H1 (cell line): ENCODE data around the gene EIF4EBP2.

Experiments
- ASH2L ChIP-seq: fragments of 200-600, 300-600 bp; sonication (generic); IDR thresholded peaks from one replicate; pipeline ENCODE4 v1.7.1; 2017; ENCODE audit warnings: low read length
- POLR2A ChIP-seq, 2 experiments: IDR thresholded peaks; 1 replicate in 1 of 2; 2 replicates in 1 of 2; pipeline ENCODE4 v1.6.1; 2011; ENCODE audit warnings: low read depth in 2 of 2, low read length in 2 of 2, mild to moderate bottlenecking in 2 of 2; ENCODE audit errors: control extremely low read depth in 1 of 2
- POLR2AphosphoS5 ChIP-seq: IDR thresholded peaks from 2 replicates; pipeline ENCODE4 v1.6.1; 2011; ENCODE audit warnings: low read depth, low read length
- RXRA ChIP-seq: IDR thresholded peaks from 2 replicates; pipeline ENCODE4 v1.6.1; 2011; ENCODE audit warnings: low read depth, mild to moderate bottlenecking, low read length, moderate library complexity; ENCODE audit not compliant: insufficient read depth
- TAF1 ChIP-seq: IDR thresholded peaks from 2 replicates; pipeline ENCODE4 v1.6.1; 2011; ENCODE audit warnings: mild to moderate bottlenecking, low read depth, low read length
- TCF12 ChIP-seq: IDR thresholded peaks from 2 replicates; pipeline ENCODE4 v1.6.1; 2011; ENCODE audit warnings: low read depth, mild to moderate bottlenecking, low read length
- YY1 ChIP-seq: IDR thresholded peaks from 2 replicates; pipeline ENCODE4 v1.6.1; 2011; ENCODE audit warnings: low read depth, mild to moderate bottlenecking, low read length
- TF ChIP-seq, protein P1 (sequence below): IDR thresholded peaks from 2 replicates; pipeline ENCODE4 v1.6.1; 2012; ENCODE audit warnings: inconsistent platforms
- TF ChIP-seq, protein P2 (sequence below), 3 experiments: IDR thresholded peaks; 1 replicate in 2 of 3; 2 replicates in 1 of 3; pipeline versions ENCODE4 v1.5.1 to v1.6.1; 2011; ENCODE audit warnings: low read length in 3 of 3, mild to moderate bottlenecking in 3 of 3, inconsistent platforms in 2 of 3, low read depth in 1 of 3, moderate library complexity in 1 of 3; ENCODE audit not compliant: insufficient read depth in 1 of 3; ENCODE audit errors: control extremely low read depth in 1 of 3

DNA sequence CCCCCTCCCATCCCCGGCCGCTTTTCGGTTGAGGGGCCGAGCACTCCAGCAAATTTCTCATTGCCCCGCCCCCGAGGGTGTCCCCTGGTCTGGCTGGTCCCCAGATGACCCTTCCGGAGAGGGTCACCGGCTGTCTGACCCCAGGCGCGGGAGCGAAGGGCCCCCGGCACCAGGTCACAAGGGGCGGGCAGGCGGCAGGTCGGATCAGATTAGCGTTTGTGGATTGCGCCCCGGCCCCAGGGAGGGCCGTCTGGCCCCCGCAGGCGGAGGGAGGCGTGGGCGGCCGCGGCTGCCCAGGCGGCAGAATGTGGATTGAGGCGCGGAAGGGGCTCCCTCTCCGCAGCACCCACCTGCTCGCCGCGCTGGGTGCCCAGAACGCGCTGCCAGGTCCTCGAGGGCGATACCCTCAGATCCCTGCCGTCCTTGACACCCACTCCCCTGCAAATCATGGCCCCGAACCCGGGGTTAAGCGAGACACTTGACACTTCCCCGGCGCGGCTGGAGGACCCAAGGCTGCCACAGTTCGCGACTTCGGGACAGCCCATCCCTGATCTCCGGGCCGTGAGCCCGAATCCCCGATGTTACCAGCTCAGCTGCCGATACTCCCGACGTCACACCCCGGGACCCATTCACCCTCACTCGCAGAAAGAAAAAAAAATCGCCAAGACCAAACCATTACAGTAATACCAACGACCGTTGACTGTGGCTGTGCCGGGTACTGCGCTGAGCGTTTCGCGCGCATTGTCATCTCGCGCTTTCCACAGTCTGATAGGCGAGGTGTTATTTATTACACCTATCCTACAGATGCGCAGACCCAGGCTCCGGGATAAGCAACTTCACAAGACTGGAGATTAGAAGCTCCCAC is 36.6 kb downstream of the EIF4EBP2 start:
- TF ChIP-seq POLR2A (IDR thresholded peaks at IDR 0.05; ENCODE audit: control extremely low read depth in 1 of 2, low read depth in 2 of 2, low read length in 2 of 2) (no peak), ASH2L (peak; percentile 45), YY1 (no peak), TCF12 (no peak), POLR2AphosphoS5 (no peak), TAF1 (no peak), RXRA (0 out of 2 replicates have a peak, but pooled peaks have one; percentile 33)
- TF ChIP-seq, protein P1, sequence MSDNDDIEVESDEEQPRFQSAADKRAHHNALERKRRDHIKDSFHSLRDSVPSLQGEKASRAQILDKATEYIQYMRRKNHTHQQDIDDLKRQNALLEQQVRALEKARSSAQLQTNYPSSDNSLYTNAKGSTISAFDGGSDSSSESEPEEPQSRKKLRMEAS, result peak; percentile 54
- TF ChIP-seq, protein P2, sequence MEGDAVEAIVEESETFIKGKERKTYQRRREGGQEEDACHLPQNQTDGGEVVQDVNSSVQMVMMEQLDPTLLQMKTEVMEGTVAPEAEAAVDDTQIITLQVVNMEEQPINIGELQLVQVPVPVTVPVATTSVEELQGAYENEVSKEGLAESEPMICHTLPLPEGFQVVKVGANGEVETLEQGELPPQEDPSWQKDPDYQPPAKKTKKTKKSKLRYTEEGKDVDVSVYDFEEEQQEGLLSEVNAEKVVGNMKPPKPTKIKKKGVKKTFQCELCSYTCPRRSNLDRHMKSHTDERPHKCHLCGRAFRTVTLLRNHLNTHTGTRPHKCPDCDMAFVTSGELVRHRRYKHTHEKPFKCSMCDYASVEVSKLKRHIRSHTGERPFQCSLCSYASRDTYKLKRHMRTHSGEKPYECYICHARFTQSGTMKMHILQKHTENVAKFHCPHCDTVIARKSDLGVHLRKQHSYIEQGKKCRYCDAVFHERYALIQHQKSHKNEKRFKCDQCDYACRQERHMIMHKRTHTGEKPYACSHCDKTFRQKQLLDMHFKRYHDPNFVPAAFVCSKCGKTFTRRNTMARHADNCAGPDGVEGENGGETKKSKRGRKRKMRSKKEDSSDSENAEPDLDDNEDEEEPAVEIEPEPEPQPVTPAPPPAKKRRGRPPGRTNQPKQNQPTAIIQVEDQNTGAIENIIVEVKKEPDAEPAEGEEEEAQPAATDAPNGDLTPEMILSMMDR (IDR thresholded peaks at IDR 0.05; ENCODE audit: control extremely low read depth in 1 of 3, insufficient read depth in 1 of 3, low read depth in 1 of 3, low read length in 3 of 3), result no peak
